GM21786 (cell line): Measurements from ENCODE around the gene DNAJC6.

ENCODE experiments used
- ATAC-seq: cut with Tn5 transposase; IDR thresholded peaks from one replicate; pipeline ENCODE4 v1.9.1; 2021; ENCODE audit not compliant: unreplicated experiment

Gene DNAJC6

DNA sequence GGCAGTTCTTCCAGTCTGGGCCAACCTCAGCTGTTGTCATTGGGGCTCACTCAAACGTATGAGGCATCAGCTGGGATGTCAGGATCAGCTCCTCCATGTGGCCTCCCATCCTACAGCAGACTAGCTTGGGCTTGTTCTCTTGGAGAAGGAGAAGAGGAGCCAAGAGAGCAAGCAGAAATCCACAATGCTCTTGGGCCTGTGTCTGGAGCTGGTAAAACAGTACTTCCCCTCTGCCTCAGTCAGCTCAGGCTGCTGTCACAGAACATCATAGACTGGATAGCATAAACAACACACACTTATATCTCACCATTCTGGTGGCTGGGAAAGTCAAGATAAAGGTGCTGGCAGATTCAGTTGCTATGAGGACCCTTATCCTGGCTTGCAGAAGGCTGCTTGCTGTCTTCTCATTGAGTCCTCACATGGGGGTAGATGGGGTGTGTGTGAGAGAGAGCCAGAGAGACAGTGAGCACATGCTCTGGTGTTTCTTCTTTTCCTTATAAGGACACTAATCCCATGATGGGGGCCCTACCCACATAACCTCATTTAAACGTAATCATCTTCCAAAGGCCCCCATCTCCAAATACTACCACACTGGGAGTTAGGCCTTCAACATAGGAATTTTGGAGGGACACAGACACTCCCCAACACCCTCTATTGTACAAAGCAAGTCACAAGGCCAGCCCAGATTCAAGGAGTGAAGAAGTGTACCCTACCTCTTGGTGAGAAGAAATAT lies 16.3 kb upstream of the DNAJC6 start:
- no peak for ATAC-seq

- no peak for ATAC-seq
Measured at GRCh38 chr1:65297706-65298105, 11.6 kb upstream of the DNAJC6 start.

- no peak for ATAC-seq
Measured at GRCh38 chr1:65299328-65299727, 10.0 kb upstream of the DNAJC6 start.

GRCh38 chr1:65308781-65309303 lies 501 bp upstream of the DNAJC6 start:
- ATAC-seq = no peak

DNA sequence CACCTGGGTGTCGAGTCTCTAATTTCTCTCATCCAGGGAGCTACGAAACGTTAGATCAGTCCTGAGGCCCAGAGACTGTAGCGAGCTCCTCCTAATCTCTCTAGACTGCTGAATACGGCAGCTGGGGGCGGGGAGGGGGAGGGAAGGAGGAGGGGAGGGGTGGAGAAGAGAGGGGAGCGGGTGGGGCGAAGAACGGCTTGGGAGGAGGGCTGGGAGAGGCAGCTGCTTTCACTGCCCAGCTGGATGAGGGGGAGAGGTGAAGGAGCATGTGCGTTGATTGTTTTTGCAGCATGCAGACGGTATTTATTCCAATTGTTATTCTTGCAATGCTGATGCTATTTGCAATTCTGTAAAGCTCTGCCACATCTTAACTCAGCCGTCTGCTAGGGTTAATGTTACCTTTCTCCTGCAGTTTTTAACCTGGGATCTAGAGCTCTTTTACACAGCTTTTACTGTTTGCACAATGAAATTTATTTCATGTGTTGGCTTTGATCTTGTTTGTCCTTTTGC lies 790 bp downstream of the DNAJC6 start:
- no peak for ATAC-seq

DNA sequence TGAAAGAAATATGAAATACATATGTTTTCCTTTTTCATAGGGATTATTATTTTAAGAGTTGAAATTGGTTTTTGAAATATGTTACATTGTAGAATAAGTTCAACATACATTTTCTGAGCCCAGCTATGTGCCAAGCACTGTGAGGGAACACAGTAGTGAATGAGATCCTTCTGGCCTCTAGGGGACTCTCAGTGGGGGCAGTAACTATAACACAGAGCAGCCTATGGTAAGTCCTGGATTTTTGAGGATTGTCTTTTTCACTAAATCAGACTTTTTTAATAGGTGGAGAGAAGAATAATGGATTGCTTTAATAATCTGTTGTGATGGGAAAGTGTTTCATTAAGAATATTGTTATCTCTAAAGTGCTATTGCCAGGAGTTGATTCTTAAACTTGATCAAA lies 2.4 kb downstream of the DNAJC6 start:
- no peak for ATAC-seq

DNA sequence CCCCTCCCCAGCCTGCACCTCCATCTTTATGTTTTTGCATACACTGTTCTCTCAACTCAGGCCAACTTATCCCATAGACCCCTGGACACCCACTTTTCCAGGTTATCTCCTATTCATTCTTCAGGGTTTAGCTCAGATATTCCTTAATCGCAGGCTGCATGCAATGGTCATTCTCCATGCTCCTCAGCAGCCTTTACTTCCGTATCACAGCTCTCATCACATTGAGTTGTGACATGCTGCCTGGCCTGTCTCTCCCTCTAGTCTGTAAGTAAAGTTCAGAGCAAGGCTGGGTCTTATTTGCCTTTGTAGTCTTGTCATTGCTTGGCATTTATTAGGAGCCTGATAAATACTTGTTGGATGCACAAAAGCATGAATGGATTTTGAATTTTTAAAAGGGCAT lies 6.9 kb downstream of the DNAJC6 start:
- ATAC-seq = no peak

GRCh38 chr1:65317866-65318653 lies 8.7 kb downstream of the DNAJC6 start:
- no peak for ATAC-seq

GRCh38 chr1:65319141-65319540 lies 9.8 kb downstream of the DNAJC6 start:
- no peak for ATAC-seq

DNA sequence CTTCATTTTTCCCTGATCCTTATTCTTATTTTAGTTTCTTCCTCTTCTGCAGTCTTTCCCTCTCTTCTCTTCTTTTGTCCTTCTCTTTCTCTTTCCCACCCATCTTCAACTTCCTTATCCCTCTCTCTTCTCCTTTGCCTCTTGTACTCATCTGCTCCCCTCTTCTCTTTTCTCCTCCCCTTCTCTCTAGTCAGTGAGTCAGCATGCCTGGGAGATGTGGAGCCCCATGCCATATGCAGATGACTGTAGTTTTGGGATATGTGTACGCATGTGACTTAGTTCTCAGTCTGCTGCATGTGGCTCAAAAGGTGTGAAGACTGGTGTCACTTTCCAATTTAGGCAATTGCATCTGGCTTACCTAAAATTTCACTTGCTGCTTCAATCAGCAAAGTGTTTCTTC lies 10.4 kb downstream of the DNAJC6 start:
- ATAC-seq = no peak

DNA sequence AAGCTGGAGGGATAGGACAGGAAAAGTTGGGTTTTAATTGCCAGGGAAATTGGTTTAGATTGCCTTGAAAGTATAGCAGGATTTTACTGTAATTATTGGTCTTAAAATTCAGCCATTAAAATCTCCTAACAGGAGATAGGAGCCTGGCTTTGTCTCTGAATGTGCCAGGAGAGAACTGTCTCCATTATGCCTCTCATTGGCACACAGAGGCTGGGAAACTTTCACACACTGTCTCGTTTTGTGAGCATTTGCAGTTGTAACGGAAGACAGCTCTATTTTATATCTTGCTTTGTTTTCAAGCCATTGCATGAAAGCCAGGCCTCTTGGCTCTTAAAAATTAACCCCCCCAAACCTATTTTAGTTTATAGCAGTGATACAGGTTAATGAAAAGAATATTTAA lies 12.5 kb downstream of the DNAJC6 start:
- ATAC-seq = no peak

GRCh38 chr1:65323246-65323645 lies 13.9 kb downstream of the DNAJC6 start:
- no peak for ATAC-seq

GRCh38 chr1:65330021-65330420 lies 20.7 kb downstream of the DNAJC6 start:
- no peak for ATAC-seq

- no peak for ATAC-seq
Measured at GRCh38 chr1:65330822-65331221, 21.5 kb downstream of the DNAJC6 start.

DNA sequence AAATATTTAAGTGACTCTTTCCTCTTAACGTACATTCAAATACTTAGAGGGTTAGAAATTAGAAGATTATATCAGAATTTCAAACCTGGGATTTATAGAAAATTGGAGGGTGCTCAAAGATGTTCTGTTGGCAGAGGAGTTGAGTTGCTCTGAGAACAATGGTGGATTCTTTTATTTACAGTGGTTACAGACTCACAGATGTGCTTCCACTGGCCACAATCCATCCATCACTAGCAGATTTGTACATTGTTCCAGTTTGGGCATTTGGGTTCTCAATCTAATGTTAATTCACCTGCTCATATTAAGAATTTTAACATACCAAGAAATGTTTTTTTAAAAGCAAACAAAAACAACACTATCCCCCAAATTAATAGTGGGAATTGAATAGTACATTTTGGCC lies 23.5 kb downstream of the DNAJC6 start:
- no peak for ATAC-seq

- no peak for ATAC-seq
Measured at GRCh38 chr1:65334081-65334480, 24.7 kb downstream of the DNAJC6 start.

DNA sequence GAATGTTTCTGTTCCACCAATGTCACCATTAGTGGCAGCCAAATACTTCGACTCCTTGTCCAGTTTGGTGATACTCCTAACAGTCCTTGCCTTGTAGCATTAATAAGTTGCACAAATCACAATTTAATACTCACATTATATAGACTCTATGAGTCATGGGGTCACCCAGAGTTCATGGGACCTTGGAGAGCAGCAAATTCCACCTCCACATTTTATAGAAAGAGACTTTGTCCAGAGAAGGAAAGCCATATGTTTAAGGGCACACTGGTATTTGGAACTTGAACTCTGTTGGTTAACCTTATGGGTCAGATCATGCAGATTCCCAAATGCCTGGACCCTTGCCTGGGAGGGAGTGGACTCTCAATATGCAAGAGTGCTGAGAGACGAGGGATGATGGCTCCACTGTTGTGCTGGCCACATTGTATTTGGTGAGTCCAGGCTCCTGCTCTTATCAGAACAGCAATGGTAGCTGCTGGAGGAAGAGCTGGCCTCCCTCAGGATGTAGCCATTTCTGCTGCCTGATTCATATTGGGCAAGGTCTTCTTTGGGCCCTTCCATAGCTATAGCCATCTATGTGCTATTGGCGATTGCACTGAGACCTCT lies 30.6 kb downstream of the DNAJC6 start:
- ATAC-seq = no peak

DNA sequence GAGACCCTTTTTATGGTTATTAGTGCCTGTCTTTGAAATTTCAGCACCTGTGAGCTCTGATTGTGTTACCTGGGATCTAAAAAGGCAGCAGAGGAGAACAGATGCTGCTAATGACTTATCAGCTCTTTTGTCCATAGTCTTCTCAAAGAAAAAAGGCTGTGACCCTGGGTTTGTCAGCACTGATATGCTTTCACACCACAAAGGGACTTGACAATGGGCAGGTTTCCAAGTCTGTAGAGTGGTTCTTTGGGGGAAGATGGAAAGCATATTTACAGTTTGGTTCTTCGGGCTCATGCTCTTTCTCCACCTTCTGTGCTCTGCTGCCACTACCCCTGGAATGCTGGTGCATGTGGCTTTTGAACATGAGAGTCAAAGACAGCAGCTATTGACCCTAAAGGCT lies 32.0 kb downstream of the DNAJC6 start:
- ATAC-seq = no peak

DNA sequence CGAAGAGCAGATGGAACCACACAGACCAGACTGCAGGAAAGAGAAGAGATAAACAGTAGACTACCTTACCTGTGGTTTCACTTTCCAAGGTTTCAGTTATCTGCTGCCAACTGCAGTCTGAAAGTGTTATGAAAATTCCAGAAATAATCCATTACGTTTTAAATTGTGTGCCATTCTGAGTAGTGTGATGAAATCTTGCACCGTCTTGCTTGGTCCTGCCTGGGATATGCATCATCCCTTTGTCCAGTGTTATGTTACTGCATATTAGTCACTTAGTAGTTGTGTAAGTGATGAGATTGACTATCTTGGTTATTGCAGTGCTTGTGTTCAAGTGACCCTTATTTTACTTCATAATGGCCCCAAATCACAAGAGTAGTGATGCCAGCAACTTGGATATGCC lies 33.9 kb downstream of the DNAJC6 start:
- no peak for ATAC-seq

DNA sequence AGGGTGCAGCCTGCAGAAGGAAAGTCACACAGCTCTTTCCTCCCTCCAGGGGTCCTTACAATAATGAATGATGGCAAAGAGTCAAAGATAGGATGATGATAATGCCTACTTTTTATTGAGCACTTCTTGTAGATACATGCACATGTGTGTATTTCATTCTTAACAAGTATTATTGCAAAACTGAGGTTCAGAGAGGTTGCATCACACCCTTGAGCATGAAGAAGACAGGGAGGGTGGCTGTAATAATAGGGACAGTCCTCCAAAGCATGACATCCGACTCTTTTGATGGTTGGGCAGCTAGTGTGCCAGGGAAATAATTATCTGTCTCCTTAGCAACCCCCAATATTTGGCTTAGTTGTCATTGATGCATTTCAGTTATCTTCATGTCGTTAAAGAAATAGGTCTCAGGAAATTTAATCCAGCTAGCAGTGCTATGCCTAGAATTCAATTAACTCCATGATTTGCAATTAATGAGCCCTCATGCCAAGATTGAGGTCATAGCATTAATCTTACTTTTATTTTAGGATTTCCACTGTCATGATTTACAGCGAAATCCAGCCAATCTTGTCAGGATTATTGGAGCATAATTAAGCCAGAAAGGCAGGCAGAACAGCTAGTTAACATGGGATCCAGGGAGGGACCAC lies 35.0 kb downstream of the DNAJC6 start:
- no peak for ATAC-seq

GRCh38 chr1:65346190-65346589 lies 36.8 kb downstream of the DNAJC6 start:
- no peak for ATAC-seq
